Effector CD8-positive, alpha-beta T cell (primary cell): Measurements from ENCODE around the gene USP38.
"Not testable (repeated sequence)": the region's sequence is repeated elsewhere in the genome, so short reads cannot be mapped to it uniquely, and the experiment has no call there.

Source experiments
- DNase-seq: peaks from one replicate; lab custom pipeline; 2025; lab: John Stamatoyannopoulos, UW

The USP38 gene

GRCh38 chr4:143257356-143257755 is 72.6 kb downstream of the USP38 start:
- DNase-seq: no peak

GRCh38 chr4:143260750-143261149 is 76.0 kb downstream of the USP38 start:
- no peak for DNase-seq

- no peak for DNase-seq
Observed at GRCh38 chr4:143262838-143263237, 78.1 kb downstream of the USP38 start.

- DNase-seq: not testable (repeated sequence)
Observed at GRCh38 chr4:143267690-143268089, 83.0 kb downstream of the USP38 start.

GRCh38 chr4:143270256-143270838 is 85.6 kb downstream of the USP38 start:
- DNase-seq: no peak
